Tibial nerve (tissue), 4 donors: ENCODE results near the gene LSR.

Experiments
- CTCF ChIP-seq, 5 experiments: fragments of 200-600 bp in 3 of 5; fragments of 450-650 bp in 2 of 5; sonication (generic) in 3 of 5; IDR thresholded peaks; one replicate each; pipeline ENCODE4 v1.5.1; 2016 to 2019; ENCODE audit warnings: antibody characterized with exemption in 5 of 5, mild to moderate bottlenecking in 3 of 5, moderate library complexity in 2 of 5
- EP300 ChIP-seq, 2 donors: sonication (generic); formaldehyde crosslinking; IDR thresholded peaks; one replicate each; pipeline ENCODE4 v1.6.1; 2017; ENCODE audit warnings: antibody characterized with exemption in 2 of 2, mild to moderate bottlenecking in 1 of 2

- TF ChIP-seq CTCF (IDR thresholded peaks at IDR 0.05) (no peak), EP300 (IDR thresholded peaks at IDR 0.05) (no peak)
These were observed 29.8 kb upstream of the LSR start for GRCh38 chr19:35219008-35219407.
